ENCODE results near the gene UTS2B.

The UTS2B gene

DNA sequence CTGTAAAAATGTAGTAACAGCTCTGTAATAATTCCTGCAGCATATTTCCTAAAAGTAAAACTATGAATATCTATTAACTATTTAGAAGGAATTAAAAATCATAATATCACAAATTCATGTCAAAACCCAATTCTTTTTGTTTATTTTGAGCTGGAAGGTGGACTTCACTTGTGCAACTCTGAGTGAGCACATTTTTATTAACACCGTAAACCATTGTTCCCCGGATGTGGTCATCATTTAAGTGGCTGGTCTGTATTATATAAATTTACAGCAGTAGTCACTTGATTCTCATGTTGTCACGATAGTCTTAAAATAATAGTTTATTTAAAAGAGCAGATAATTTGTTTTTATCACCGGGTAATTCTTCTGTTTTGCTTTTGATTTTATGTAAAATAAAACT, 43.0 kb upstream of the UTS2B start:
- H3K27ac ChIP-seq: no peak overlapping the region
- no peaks in the 10 kb centered on the region for H3K9me3 ChIP-seq
- no peak for DNase-seq
- H3K36me3 ChIP-seq: peaks cover 28 to 30% (median 29%) of the 10 kb centered on the region in 3 donors
- no peak for TF ChIP-seq CTCF (IDR thresholded peaks at IDR 0.05)
- no peaks in the 10 kb centered on the region for H3K27me3 ChIP-seq
- H3K4me3 ChIP-seq: no peak overlapping the region
- intact Hi-C loops (cut with DNase I; ENCODE audit: low total_unique reads): no loop called here
- H3K4me1 ChIP-seq: peaks cover 0 to 27% (median 15%) of the 10 kb centered on the region in 4 donors

- Histone ChIP-seq H3K36me3 (peaks cover 28 to 30% (median 29%) of the 10 kb centered on the region in 3 donors), H3K4me1 (peaks cover 0 to 15% (median 10%) of the 10 kb centered on the region in 4 donors), H3K27ac (no peak overlapping the region), H3K9me3 (no peaks in the 10 kb centered on the region), H3K27me3 (no peaks in the 10 kb centered on the region), H3K4me3 (no peak overlapping the region)
- DNase-seq: no peak
- intact Hi-C loops (cut with DNase I; ENCODE audit: low total_unique reads): no loop called here
- TF ChIP-seq CTCF (IDR thresholded peaks at IDR 0.05): no peak
These were observed 41.8 kb upstream of the UTS2B start for GRCh38 chr3:191372122-191372521.

DNA sequence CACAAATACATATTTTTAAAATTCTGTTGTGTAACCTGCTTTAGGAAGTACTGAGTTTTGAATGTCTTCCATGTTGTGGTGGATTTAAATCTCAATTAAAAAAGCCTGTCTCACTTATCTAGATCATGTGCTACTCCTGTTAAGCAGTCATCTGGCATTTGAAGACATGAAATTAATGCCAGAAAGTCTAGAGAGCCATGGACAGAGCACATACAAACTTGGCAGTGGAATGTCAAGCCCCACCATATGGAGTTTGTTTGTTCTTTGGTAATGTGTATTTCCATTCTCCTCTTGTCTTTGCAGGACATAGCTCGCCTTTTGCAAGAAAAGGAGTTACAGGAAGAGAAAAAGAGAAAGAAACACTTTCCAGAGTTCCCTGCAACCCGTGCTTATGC, 39.3 kb upstream of the UTS2B start:
- Histone ChIP-seq H3K4me3 (no peak overlapping the region), H3K9me3 (no peaks in the 10 kb centered on the region), H3K27me3 (no peaks in the 10 kb centered on the region), H3K4me1 (peaks cover 0 to 7% (median 2%) of the 10 kb centered on the region in 4 donors), H3K36me3 (peaks cover 18 to 27% (median 23%) of the 10 kb centered on the region in 3 donors), H3K27ac (no peak overlapping the region)
- intact Hi-C loops (cut with DNase I; ENCODE audit: low total_unique reads): no loop called here
- no peak for DNase-seq
- TF ChIP-seq CTCF (IDR thresholded peaks at IDR 0.05): no peak

- DNase-seq: no peak
- intact Hi-C loops (cut with DNase I; ENCODE audit: low total_unique reads): no loop called here
These were observed 38.7 kb upstream of the UTS2B start for GRCh38 chr3:191368755-191369615.

GRCh38 chr3:191366675-191367074, 36.3 kb upstream of the UTS2B start:
- peaks cover 40 to 50% (median 42%) of the 10 kb centered on the region in 3 donors for H3K36me3 ChIP-seq
- H3K9me3 ChIP-seq: no peaks in the 10 kb centered on the region
- no peak overlapping the region for H3K27ac ChIP-seq
- no peak for TF ChIP-seq CTCF (IDR thresholded peaks at IDR 0.05)
- peaks cover 0 to 9% (median 2%) of the 10 kb centered on the region in 4 donors for H3K4me1 ChIP-seq
- no peaks in the 10 kb centered on the region for H3K27me3 ChIP-seq
- no peak for DNase-seq
- no peak overlapping the region for H3K4me3 ChIP-seq
- intact Hi-C loops (cut with DNase I; ENCODE audit: low total_unique reads): no loop called here

More at GRCh38 chr3:191368755-191369615, 38.7 kb upstream of the UTS2B start:
- no peak overlapping the region for H3K4me3 ChIP-seq
- H3K27me3 ChIP-seq: no peaks in the 10 kb centered on the region
- peaks cover 0 to 9% (median 2%) of the 10 kb centered on the region in 4 donors for H3K4me1 ChIP-seq
- no peak for TF ChIP-seq CTCF (IDR thresholded peaks at IDR 0.05)
- no peak overlapping the region for H3K27ac ChIP-seq
- H3K36me3 ChIP-seq: peaks cover 22 to 31% (median 26%) of the 10 kb centered on the region in 3 donors
- no peaks in the 10 kb centered on the region for H3K9me3 ChIP-seq

Data from tibial artery (tissue), 4 donors.